Fibroblast of skin of abdomen (primary cell): ENCODE results near the gene SECTM1.

ENCODE experiments used
- DNase-seq: peaks from one replicate; pipeline ENCODE4 v3.0.0-alpha.2; 2013

Gene SECTM1

GRCh38 chr17:82297714-82298537, 35.6 kb downstream of the SECTM1 start:
- peak; percentile 87 for DNase-seq

DNA sequence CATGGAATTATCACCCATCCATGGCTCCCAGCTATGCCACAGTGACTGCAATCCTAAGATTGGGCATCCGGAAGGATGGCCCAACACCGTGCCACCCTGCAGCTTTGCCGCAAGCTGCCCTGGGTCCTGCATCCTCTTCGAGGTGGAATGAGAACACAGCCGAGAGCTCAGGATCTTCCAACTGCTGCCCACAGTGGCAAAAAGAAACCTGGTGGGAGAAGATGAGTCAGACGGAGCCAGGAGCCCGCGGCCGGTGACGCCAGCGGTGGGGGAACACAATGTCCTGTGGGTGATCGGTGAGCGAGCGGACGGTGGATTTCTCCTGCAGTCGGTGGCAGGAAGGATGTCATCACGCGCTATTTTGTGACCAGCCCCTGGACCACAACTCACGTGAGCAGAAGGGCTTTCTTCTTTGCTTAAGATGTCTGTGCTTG, 36.3 kb downstream of the SECTM1 start:
- peak; percentile 28 for DNase-seq

DNA sequence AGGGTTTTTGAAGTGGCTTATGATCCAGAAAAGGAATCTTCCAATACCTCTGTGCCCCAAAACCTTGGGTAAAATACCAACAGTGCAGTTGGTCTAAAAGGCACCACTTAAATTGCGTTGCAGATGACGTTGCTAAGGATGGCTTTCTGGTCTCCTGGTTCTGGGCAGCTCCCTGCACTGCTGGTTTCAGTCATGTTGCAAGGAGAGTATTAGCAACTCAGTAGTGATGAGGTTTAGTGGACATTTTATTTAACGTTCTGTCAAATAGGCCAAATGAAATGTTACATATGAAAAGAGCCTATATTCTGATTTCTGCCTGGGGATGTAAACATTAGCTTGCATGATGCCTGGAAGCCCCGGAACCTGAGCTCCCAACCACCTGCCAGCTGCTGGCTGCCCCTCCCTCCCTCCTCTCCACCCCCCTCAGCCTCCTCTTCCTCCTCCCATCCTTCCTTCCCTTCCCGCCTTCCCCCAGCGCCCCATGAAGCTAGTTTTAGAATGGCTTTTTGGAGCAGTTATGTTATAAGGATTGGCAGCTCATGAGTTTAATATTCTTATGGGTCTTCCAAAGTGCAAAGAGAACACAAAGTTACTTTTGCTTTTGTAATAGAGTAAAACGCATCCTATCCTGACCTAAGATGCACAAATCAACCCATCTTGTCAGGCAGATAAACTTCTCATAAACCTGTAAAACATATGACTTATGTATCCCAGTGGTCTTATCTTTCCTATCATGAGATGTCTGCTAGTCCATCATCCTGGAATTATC, 36.9 kb downstream of the SECTM1 start:
- no peak for DNase-seq

DNA sequence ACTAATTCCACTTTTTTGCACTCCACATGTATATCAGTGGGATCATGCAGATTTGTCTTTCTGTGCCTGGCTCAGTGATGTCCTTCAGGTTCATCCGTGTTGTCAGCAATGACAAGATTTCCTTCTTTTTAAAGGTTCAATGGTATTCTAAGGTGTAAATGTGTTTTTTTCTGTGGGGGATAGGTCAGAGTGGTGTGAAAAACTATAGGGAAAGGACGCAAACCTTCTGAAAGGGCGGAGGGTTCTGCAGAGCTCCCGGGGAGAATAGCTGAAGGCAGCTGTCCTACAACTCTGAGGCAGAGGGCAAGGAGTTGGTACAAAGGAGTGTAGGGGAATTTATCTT, 38.1 kb downstream of the SECTM1 start:
- no peak for DNase-seq

DNA sequence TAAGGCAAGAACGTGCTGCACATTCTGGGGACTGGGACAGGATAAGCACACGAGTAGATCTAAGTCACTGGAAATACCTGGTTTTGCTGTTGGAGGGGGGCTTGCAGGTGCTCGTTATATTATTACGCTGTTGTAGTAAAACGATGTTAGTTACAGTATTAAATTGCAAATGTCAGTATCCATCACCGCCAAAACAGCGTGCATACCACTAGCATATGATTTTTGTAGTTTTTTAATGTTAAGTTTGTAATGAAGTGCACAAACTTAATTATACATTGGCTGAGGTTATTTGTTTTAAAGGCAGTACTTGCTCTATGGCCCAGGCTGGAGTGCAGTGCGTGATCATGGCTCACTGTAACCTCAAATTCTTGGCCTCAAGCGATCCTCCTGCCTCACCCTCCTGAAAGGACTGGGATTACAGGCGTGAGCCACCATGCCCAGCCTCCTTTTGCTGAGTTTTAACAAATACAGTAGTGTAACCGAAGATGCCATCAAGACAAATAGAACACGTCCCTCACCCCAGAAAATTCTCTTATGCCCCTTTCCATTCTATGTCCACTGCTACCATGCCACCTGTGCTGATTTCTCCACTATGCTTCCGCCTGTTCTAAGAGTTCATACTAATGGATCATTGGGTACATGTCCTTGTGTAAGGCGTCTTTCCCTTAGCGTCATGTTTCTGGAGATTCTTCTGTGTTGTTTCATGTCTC, 39.3 kb downstream of the SECTM1 start:
- DNase-seq, result no peak

DNA sequence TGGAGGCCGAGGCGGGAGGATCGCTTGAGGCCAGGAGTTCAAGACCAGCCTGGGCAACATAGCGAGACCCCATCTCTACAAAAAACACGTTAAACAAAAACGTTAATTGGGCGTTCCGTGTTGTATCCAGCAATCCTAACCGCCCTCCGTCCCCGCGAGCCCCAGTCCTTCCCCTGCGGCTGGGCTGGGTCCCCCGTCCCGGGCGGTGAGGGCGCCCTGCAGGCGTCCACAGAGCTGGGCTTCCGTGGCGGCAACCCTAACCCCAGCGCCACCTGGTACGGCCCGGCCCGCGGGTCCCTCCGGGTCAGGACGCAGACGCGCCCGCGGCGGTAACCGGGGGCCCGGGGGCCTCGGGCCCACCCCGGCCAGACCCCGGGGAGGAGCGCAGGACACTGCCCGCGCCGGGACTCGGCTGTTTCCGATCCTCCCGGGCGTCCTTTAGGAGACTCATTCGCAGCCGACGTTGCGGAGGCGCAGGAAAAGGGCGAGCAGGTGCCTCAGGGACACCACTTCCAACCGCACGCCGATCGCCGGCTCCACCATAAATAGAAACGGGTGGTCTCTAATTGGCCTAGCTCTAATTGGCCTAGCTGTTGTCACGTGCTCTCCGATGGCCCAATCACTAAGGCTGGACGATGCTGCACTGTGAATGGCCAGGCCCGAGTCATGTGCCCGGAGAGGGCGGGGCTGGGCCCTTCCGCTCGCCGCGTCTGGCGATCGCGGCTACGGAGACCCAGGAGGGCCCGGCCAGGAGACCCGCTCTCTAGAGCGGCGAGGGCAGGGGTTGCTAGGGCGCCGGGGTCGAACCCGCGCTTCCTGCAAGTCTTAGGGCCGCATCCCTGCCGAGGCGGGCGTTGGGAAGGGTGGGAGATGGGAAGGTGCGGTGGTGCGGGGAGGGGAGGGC, 41.1 kb downstream of the SECTM1 start:
- DNase-seq, result peak; percentile 98

DNA sequence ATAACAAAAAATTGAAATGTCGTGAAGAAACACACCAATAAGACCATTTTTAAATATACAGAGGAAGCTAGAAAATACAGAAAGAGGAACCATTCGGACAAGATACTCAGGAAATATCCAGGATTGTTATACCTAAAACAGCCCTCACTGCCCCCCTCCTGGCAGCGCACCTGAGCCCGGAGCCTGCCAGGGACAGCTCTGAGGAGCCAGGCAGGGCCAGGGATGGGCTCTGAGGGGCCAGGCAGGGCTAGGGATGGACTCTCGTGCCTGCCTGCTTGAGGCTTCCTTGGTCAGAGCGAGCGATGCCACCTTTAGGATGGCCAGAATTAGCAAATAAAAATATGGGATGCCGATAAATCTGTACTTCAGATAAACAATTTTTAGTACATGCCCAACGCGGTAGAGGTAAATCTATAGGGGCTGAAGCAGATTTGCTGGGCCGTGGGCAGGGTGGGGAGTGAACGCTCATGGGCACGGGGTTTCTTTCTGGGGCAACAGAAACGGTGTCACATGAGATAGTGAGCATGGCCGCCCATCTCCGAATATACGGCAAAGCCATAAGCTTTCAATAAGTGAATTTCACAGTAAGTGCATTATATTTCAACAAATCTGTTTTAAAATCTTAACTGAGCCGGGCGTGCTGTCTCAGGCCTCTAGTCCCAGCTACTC, 41.9 kb downstream of the SECTM1 start:
- no peak for DNase-seq

DNA sequence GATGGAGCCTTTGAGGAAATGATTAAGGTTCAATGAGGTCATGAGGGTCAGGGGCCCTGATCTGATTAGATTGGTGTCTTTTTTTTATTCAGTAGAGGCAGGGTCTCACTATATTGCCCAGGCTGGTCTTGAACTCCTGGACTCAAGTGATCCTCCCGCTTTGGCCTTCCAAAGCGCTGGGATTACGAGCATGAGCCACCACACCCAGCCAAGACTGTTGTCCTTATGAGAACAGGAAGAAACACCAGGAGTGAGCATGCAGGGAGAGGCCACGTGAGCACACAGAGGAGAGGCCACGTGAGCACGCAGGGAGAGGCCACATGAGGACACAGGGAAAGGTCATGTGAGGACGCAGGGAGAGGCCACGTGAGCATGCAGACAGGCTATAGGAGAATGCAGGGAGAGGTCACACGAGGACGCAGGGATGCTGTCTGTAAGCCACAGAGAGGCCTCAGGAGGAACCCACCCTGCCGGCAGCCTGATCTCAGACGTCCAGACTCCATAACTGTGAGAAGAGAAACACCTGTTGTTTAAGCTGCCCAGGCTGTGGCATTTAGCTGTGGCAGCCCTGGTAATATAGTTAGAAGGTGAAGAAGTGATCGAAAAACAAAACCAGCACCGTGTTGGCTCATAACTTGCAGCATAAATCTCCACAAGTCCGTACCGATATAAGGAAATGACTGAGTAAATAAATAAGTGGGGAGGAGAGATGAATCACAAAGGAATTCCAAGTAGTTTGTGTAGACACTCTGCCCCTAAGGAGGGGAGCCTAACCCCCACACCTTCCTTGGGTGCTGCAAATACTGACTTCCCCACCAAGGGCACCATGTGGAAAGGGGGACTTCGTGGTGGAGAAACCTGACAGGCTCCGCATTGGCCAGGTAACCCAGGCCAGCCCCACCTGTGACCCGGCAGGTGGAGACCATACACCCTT, 45.4 kb downstream of the SECTM1 start:
- DNase-seq, result peak; percentile 28

GRCh38 chr17:82287013-82287867, 46.3 kb downstream of the SECTM1 start:
- no peak for DNase-seq

- no peak for DNase-seq
These were observed 48.4 kb downstream of the SECTM1 start for GRCh38 chr17:82285141-82285540.

DNA sequence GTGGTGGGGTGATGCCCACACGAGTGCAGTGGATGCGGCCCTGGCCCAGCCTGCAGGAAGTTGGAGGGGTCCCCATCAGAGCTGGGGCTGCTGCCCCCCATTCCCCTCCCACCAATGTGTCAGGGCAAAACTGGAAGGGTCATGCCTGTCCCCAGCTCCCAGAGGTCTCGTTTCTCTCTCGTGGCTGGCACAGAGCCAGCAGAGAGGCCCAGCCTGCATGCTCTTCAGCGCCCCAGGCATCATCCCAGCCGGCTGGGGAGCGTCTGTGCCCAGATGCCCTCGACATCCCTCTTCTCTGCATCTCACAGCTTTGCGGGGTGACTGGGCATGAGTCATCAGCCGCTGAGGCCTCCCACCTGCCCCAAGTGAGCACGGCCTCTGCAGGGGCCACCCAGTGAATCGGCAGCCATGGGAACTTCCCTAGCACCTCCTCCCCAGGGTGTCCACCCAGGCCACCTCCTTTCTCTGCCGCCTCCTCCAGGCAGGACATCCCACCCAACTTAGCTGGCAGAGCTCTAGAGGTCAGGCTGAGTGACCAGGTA, 50.3 kb downstream of the SECTM1 start:
- peak; percentile 54 for DNase-seq

GRCh38 chr17:82282239-82283207, 51.0 kb downstream of the SECTM1 start:
- DNase-seq, result no peak

- no peak for DNase-seq
These were observed 51.9 kb downstream of the SECTM1 start for GRCh38 chr17:82281502-82282238.

- no peak for DNase-seq
These were observed 52.5 kb downstream of the SECTM1 start for GRCh38 chr17:82281076-82281475.

DNA sequence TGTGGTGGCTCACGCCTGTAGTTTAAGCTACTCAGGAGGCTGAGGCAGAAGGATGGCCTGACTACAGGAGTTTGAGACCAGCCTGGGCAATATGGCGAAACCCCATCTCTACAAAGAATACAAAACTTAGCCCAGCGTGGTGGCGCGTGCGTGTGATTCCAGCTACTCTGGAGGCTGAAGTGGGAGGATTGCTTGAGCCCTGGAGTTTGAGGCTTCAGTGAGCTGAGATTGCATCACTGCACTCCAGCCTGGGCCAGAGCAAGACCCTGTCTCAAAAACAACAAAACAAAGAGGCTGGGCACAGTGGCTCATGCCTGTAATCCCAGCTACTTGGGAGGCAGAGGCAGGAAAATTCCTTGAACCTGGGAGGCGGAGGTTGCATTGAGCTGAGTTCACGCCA, 53.0 kb downstream of the SECTM1 start:
- DNase-seq, result no peak

DNA sequence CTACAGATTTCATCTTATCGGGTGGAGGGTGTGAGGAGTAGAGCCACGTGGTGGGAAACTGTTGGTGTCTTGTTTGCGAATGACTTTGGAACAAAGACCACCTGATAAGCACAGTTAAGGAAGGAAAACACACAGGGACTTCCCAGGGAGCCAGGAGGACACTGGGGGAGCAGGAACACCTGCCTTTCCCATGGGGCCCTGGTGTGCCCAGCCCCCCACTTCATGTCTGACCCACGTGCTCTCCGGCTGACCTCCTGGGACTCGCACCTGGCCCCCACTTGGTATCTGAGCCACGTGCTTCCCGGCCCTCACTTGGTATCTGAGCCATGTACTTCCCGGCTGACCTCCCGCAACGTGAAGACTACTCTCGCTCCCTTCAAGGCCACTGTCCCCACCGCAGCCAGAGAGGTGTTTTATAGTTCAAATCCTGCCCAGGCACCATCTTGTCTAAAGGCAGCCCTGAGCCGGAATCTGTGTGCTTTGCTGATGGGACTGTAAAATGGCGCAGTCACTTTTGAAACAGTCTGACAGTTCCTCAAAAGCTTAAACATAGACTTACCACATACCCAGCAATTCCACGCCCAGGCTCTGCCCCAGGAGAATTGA, 54.7 kb downstream of the SECTM1 start:
- DNase-seq, result no peak

- no peak for DNase-seq
These were observed 55.3 kb downstream of the SECTM1 start for GRCh38 chr17:82278308-82278707.
